ENCODE measurements around the gene NSG2.

GRCh38 chr5:174078416-174078815 is 32.9 kb downstream of the NSG2 start:
- TF ChIP-seq, protein P1, sequence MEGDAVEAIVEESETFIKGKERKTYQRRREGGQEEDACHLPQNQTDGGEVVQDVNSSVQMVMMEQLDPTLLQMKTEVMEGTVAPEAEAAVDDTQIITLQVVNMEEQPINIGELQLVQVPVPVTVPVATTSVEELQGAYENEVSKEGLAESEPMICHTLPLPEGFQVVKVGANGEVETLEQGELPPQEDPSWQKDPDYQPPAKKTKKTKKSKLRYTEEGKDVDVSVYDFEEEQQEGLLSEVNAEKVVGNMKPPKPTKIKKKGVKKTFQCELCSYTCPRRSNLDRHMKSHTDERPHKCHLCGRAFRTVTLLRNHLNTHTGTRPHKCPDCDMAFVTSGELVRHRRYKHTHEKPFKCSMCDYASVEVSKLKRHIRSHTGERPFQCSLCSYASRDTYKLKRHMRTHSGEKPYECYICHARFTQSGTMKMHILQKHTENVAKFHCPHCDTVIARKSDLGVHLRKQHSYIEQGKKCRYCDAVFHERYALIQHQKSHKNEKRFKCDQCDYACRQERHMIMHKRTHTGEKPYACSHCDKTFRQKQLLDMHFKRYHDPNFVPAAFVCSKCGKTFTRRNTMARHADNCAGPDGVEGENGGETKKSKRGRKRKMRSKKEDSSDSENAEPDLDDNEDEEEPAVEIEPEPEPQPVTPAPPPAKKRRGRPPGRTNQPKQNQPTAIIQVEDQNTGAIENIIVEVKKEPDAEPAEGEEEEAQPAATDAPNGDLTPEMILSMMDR (IDR thresholded peaks at IDR 0.05) = no peak
- TF ChIP-seq POLR2A (IDR thresholded peaks at IDR 0.05) = no peak
